Measurements from ENCODE around the gene CIAO2A.
"Not testable (repeated sequence)": the region's sequence is repeated elsewhere in the genome, so short reads cannot be mapped to it uniquely, and the experiment has no call there.

The CIAO2A gene

DNA sequence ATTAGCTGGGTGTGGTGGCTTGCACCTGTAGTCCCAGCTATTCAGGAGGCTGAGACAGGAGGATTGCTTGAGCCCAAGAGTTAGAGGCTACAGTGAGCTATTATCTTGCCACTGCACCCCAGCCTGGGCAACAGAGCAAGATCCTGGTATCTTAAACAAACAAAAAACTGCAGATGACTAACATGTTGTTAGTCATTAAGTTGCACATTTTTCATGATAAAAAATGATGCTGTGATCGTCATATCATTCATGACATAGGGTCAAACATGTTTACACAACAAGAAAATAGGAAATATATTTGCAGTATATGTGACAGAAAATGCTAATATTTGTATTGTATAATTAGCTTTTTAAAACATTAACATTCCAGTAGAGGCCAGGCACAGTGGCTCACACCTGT lies 27.2 kb downstream of the CIAO2A start:
- Histone ChIP-seq H3K4me3 (ENCODE audit: low read depth, low read length) (no peak overlapping the region), H3K4me1 (ENCODE audit: control insufficient read depth, insufficient read depth, low read length) (no peaks in the 10 kb centered on the region), H3K36me3 (ENCODE audit: control insufficient read depth, insufficient read depth, low read length) (no peaks in the 10 kb centered on the region), H3K27me3 (ENCODE audit: control insufficient read depth, insufficient read depth, low read length) (no peaks in the 10 kb centered on the region), H3K9me3 (ENCODE audit: control insufficient read depth, insufficient read depth, low read length) (no peaks in the 10 kb centered on the region), H3K9ac (ENCODE audit: low read depth, low read length) (no peak overlapping the region)

DNA sequence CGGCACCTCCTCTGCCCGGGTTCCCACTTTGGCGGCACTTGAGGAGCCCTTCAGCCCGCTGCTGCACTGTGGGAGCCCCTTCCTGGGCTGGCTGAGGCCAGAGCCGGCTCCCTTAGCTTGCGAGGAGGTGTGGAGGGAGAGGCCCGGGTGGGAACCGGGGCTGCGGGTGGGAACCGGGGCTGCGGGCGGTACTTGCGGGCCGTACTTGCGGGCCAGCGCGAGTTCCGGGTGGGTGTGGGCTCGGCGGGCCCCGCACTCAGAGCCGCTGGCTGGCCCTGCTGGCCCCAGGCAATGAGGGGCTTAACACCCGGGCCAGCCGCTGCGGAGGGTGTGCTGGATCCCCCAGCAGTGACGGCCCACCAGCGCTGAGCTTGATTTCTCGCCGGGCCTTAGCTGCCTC lies 32.9 kb downstream of the CIAO2A start:
- Histone ChIP-seq H3K36me3 (ENCODE audit: control insufficient read depth, insufficient read depth, low read length) (no peaks in the 10 kb centered on the region), H3K9me3 (ENCODE audit: control insufficient read depth, insufficient read depth, low read length) (no peaks in the 10 kb centered on the region), H3K27me3 (ENCODE audit: control insufficient read depth, insufficient read depth, low read length) (no peaks in the 10 kb centered on the region), H3K4me3 (ENCODE audit: low read depth, low read length) (no peak overlapping the region), H3K4me1 (ENCODE audit: control insufficient read depth, insufficient read depth, low read length) (no peaks in the 10 kb centered on the region), H3K9ac (ENCODE audit: low read depth, low read length) (no peak overlapping the region)

DNA sequence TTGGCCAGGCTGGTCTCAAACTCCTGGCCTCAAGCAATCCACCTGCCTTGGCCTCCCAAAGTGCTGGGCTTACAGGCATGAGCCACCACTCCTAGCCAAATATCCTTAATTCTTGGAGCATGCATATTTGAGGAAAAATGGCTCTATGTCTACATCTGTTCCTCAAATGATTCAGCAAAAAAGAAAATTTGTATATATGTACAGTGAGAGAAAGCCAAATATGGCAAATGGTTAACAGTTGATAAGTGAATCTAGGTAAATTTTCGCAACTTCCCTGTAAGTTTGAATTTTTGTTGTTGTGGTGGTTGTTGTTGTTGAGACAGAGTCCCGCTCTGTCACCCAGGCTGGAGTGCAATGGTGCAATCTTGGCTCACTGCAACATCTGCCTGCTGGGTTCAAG lies 34.5 kb downstream of the CIAO2A start:
- not testable (repeated sequence) for H3K9ac ChIP-seq (ENCODE audit: low read depth, low read length); H3K27me3 ChIP-seq (ENCODE audit: control insufficient read depth, insufficient read depth, low read length); H3K9me3 ChIP-seq (ENCODE audit: control insufficient read depth, insufficient read depth, low read length); H3K4me1 ChIP-seq (ENCODE audit: control insufficient read depth, insufficient read depth, low read length); H3K4me3 ChIP-seq (ENCODE audit: low read depth, low read length); H3K36me3 ChIP-seq (ENCODE audit: control insufficient read depth, insufficient read depth, low read length)

DNA sequence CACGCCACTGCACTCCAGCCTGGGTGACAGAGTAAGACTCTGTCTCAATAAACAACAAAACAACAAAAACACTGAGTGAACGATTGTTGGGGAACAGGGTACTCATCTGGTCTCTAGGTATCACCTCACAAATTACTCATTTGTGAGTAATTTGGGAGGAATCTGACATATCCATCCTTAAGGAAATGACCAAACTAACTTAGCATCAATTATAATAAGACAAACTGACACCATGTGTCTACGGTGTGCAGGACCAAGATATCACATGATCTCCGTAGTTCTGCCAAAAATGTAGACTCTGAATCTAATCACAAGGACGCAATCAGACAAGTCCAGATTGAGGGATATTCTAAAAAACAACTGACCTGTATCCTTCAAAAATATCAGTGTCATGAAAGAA lies 35.4 kb downstream of the CIAO2A start:
- H3K27me3 ChIP-seq (ENCODE audit: control insufficient read depth, insufficient read depth, low read length) = no peaks in the 10 kb centered on the region
- H3K4me1 ChIP-seq (ENCODE audit: control insufficient read depth, insufficient read depth, low read length) = no peaks in the 10 kb centered on the region
- no peak overlapping the region for H3K4me3 ChIP-seq (ENCODE audit: low read depth, low read length)
- H3K9ac ChIP-seq (ENCODE audit: low read depth, low read length) = no peak overlapping the region
- no peaks in the 10 kb centered on the region for H3K9me3 ChIP-seq (ENCODE audit: control insufficient read depth, insufficient read depth, low read length)
- H3K36me3 ChIP-seq (ENCODE audit: control insufficient read depth, insufficient read depth, low read length) = no peaks in the 10 kb centered on the region

DNA sequence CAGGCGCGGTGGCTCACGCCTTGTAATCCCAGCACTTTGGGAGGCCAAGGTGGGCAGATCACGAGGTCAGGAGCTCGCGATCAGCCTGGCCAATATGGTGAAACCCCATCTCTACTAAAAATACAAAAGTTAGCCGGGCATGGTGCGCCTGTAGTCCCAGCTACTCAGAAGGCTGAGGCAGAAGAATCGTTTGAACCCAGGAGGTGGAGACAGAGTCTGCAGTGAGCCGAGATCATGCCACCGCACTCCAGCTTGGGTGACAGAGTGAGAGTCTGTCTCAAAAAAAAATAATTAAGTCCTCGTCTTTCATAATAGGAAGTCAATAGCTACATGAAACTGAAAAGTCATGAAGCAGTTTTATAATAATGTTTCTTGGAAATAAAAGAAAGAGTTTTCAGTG lies 40.0 kb downstream of the CIAO2A start:
- not testable (repeated sequence) for H3K27me3 ChIP-seq (ENCODE audit: control insufficient read depth, insufficient read depth, low read length); H3K9ac ChIP-seq (ENCODE audit: low read depth, low read length); H3K9me3 ChIP-seq (ENCODE audit: control insufficient read depth, insufficient read depth, low read length); H3K4me3 ChIP-seq (ENCODE audit: low read depth, low read length); H3K36me3 ChIP-seq (ENCODE audit: control insufficient read depth, insufficient read depth, low read length); H3K4me1 ChIP-seq (ENCODE audit: control insufficient read depth, insufficient read depth, low read length)

DNA sequence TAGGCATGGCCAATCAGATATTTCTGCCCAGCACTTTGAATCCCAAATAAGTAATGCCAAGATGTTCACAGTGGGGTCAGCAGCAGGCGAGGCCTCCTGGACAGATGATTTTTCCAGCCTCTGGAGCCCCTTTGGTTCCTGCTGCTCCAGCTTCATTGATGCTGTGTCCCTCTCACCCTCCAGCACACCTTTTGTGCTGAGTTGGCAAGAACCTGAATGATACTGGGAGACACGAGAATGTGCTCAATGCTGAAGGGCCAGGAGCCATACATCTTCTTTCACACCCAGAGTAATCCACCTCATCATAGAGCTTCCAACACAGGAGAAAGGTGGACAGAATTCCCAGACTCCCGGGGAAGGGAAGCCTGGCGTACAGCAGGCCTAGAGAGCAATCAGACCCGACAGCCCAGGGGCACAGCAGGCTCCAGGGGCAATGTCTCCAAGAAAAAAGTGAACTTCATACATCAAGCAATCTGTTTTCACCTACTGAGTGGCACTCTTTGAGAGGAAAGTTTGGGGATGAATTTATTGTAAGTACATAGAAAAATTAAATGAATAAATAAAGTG lies 40.6 kb downstream of the CIAO2A start:
- no peaks in the 10 kb centered on the region for H3K9me3 ChIP-seq (ENCODE audit: control insufficient read depth, insufficient read depth, low read length)
- H3K27me3 ChIP-seq (ENCODE audit: control insufficient read depth, insufficient read depth, low read length) = peaks cover 8% of the 10 kb centered on the region
- no peaks in the 10 kb centered on the region for H3K36me3 ChIP-seq (ENCODE audit: control insufficient read depth, insufficient read depth, low read length)
- no peak overlapping the region for H3K4me3 ChIP-seq (ENCODE audit: low read depth, low read length)
- H3K4me1 ChIP-seq (ENCODE audit: control insufficient read depth, insufficient read depth, low read length) = no peaks in the 10 kb centered on the region
- no peak overlapping the region for H3K9ac ChIP-seq (ENCODE audit: low read depth, low read length)

DNA sequence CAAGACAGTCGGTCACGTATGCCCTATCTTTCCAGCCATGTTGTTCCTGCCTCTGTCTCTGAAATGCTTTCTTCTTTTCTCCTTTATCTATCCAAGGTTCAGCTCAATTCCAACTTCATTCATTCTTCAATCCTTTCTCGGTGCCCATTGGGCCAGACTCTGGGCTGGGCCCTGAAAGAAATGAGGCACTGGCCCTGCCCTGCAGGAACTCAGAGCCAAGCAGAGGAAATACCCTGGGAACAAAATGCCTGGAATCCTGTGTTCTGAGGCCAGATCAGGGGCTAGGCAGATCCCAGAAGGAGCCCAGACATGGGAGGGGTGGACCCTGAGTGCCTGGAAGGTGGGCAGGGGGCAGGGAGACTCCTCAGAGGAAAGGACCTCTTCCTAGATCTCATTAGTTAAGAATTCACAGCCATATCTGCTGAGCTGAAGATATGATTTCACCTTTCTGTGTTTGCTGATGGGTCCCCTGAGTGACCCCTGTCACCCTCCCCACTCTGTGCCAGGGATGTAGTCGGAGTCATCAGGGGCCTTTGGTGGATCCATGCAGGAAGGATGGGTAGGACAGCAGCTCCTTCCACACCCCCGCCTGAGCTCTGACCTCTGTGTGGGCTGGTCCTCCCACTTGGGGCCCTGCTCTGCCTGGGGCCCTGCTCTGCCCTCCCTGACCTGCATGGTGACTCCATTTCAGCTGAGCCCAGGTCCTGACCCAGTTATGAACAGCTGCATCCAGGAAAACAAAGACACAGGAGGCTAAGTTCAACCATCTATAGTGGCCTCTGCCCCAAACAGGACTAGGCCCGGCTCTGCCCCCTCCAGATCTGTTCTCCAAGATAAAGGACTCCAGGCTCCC lies 42.0 kb downstream of the CIAO2A start:
- Histone ChIP-seq H3K4me1 (ENCODE audit: control insufficient read depth, insufficient read depth, low read length) (peaks cover under 1% of the 10 kb centered on the region), H3K9ac (ENCODE audit: low read depth, low read length) (no peak overlapping the region), H3K9me3 (ENCODE audit: control insufficient read depth, insufficient read depth, low read length) (no peaks in the 10 kb centered on the region), H3K27me3 (ENCODE audit: control insufficient read depth, insufficient read depth, low read length) (peaks cover 21% of the 10 kb centered on the region), H3K4me3 (ENCODE audit: low read depth, low read length) (no peak overlapping the region), H3K36me3 (ENCODE audit: control insufficient read depth, insufficient read depth, low read length) (no peaks in the 10 kb centered on the region)

DNA sequence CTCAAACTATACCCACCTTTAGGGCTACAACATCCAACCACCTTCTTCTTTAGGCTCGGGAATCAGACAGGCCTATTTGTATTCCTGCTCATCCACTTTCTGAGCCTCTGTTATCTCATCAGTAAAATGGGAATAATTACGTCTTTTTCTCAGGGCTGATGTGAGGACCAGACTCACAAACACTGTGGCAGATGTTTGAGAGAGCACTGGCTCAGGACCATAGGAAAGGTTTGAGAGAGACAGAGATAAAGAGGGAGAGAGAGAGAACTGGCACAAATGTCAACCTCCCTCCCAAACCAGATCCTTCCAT lies 42.6 kb downstream of the CIAO2A start:
- Histone ChIP-seq H3K4me1 (ENCODE audit: control insufficient read depth, insufficient read depth, low read length) (peaks cover 2% of the 10 kb centered on the region), H3K9ac (ENCODE audit: low read depth, low read length) (no peak overlapping the region), H3K27me3 (ENCODE audit: control insufficient read depth, insufficient read depth, low read length) (peaks cover 23% of the 10 kb centered on the region), H3K4me3 (ENCODE audit: low read depth, low read length) (no peak overlapping the region), H3K36me3 (ENCODE audit: control insufficient read depth, insufficient read depth, low read length) (no peaks in the 10 kb centered on the region), H3K9me3 (ENCODE audit: control insufficient read depth, insufficient read depth, low read length) (no peaks in the 10 kb centered on the region)

DNA sequence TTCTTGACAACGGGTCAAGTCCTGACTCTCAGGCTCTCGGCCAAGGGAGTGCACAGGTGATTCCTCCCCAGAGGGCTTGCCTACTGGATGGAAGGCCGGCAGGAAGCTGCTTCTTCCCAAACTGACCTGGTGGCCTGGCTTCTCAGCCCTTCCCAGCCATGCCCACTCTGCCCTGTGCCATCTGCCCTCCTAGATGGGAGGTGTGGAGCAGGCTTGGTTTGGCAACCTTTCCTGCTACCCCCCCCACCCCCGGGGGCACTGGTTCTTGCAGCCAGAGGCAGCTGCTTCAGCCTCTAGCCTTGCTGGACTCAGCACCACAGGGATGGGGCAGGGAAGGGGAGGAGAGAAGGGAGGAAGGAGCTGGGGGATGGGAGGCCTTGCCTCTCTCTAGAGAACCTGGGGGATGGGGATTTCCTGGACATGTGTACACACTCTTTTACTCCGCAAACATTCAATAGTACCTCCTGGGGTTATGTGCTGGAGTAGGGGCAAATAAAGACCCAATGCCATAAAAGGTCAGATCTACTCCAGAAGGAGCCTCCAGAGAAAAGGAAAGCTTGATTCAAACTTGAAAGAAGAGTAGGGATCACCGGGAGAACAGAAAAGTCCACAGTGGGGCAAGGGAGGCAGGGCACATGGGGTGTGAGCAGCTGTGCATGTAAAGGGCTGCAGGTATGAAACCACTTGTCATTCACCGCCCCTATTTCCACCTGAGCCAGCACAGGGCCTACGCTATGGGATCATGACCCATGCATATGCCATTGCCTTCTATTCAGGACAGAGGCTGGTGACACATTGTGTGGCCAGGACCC lies 43.2 kb downstream of the CIAO2A start:
- Histone ChIP-seq H3K4me3 (ENCODE audit: low read depth, low read length) (no peak overlapping the region), H3K9ac (ENCODE audit: low read depth, low read length) (no peak overlapping the region), H3K36me3 (ENCODE audit: control insufficient read depth, insufficient read depth, low read length) (no peaks in the 10 kb centered on the region), H3K9me3 (ENCODE audit: control insufficient read depth, insufficient read depth, low read length) (no peaks in the 10 kb centered on the region), H3K27me3 (ENCODE audit: control insufficient read depth, insufficient read depth, low read length) (peaks cover 27% of the 10 kb centered on the region), H3K4me1 (ENCODE audit: control insufficient read depth, insufficient read depth, low read length) (peaks cover 2% of the 10 kb centered on the region)

DNA sequence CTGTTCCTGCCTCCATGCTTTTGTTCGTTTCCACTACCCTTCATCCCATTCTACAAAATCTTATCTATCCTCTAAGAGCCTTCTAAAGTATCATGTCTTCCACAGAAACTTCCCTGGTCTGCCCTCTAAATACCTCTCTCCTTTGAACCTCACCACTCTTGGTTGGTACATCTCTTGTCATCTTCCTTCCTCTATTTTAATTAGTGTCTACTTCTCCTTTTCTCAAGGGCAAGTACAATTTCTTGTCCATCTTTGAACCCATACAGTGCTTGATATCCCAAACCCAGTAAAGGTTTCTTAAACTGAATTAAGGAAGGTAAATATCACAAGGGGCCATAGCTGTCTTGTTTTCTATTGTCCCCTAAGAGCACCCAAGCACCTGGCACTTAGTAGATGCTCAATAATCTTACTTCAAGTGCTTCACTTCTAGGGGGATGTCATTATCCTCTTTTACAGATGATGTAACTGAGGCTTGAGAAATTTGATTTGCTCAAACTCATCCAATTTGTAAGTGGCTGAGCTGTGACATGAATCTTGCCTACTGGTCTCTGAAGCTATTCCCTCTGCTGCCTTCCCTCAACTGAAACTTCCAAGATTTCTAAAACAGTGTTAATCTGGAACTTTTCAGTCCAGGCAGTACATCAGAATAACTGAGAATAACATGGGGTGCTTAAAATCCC lies 44.7 kb downstream of the CIAO2A start:
- H3K9me3 ChIP-seq (ENCODE audit: control insufficient read depth, insufficient read depth, low read length) = no peaks in the 10 kb centered on the region
- peaks cover 2% of the 10 kb centered on the region for H3K4me1 ChIP-seq (ENCODE audit: control insufficient read depth, insufficient read depth, low read length)
- peaks cover 42% of the 10 kb centered on the region for H3K27me3 ChIP-seq (ENCODE audit: control insufficient read depth, insufficient read depth, low read length)
- H3K36me3 ChIP-seq (ENCODE audit: control insufficient read depth, insufficient read depth, low read length) = no peaks in the 10 kb centered on the region
- no peak overlapping the region for H3K9ac ChIP-seq (ENCODE audit: low read depth, low read length)
- H3K4me3 ChIP-seq (ENCODE audit: low read depth, low read length) = no peak overlapping the region

DNA sequence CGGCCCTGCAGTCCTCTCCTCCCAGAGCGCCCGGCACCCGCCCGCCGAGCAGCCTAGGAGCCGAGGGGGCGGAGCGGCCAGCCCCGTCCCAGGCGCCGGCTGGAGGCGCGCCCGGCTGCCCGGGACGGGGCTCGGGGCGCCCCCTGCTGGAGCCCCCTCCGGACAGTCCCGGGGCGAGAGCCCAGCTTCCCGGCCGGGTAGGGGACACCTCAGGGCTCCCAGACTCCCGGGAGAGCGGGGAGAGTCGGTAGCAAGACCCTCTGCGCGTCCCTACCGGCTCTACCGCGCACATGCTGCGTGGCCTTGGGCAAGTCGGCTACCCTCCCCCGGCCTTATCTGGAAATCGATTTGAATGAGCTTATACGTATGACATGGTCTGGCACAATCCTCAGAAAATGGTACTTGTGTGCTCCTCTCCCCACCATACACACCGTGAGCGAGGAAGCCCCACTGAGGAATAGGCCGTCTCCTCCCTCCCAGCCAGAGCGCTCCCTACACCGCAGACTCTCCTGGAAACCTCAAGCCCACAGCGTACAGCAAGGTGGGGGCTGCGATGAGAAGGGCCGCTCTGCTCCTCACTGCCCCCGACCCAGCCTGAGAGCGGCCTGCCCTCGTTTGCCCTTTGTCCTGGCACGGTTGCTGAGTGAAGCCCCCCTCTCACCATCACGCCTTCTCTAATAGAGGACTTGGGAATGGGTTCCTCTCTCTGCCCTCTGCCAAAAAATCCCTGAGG lies 47.1 kb downstream of the CIAO2A start, which contains the start of gene DAPK2:
DAPK2 (minus strand) TSS at position 65 of the 733 bp plus-strand sequence. CDS start 6,224 bp downstream, outside the sequence.
- peak within 1 kb of the TSS; percentile 78 for H3K4me3 ChIP-seq (ENCODE audit: low read depth, low read length)
- H3K36me3 ChIP-seq (ENCODE audit: control insufficient read depth, insufficient read depth, low read length) = no peaks in the 10 kb centered on the region
- H3K27me3 ChIP-seq (ENCODE audit: control insufficient read depth, insufficient read depth, low read length) = peaks cover 42% of the 10 kb centered on the region
- peak within 1 kb of the TSS; percentile 70 for H3K9ac ChIP-seq (ENCODE audit: low read depth, low read length)
- H3K4me1 ChIP-seq (ENCODE audit: control insufficient read depth, insufficient read depth, low read length) = peaks cover 2% of the 10 kb centered on the region
- H3K9me3 ChIP-seq (ENCODE audit: control insufficient read depth, insufficient read depth, low read length) = no peaks in the 10 kb centered on the region

Data from iPS-15b (cell line).